Panc1 (cell line): ENCODE measurements around the gene PCDH10. TPM values are rescaled to one million over a fixed set of nuclear protein-coding genes. Genes with fewer than 3 reads are reported as not detected.
A peak's percentile ranks its signal among the peaks of the same experiment; 100 is the strongest.

Source experiments
- ATAC-seq: fragments of 200-7000 bp; cut with Tn5 transposase; 2 replicates; pipeline ENCODE4 v1.9.1; 2020; ENCODE audit warnings: mild to moderate bottlenecking, moderate library complexity
- BruUV-seq: library from RNA; stranded (reverse); fragments of 400-500 nt; replicated peaks from 2 replicates; lab custom pipeline; 2021; lab: Mats Ljungman, UMichigan
- CTCF ChIA-PET: fragments of 300-600 bp; sonication (Branson Sonifier 250); formaldehyde crosslinking; loops from one replicate; lab custom pipeline; 2022; ENCODE audit warnings: antibody characterized with exemption; lab: Charles Lee
- POLR2A ChIA-PET: fragments of 300-600 bp; sonication (Branson Sonifier 250); formaldehyde crosslinking; loops from one replicate; lab custom pipeline; 2022; ENCODE audit warnings: antibody characterized with exemption; lab: Charles Lee
- DNase-seq: peaks from one replicate; pipeline ENCODE4 v3.0.0-alpha.2; 2010; ENCODE audit warnings: low read depth, low spot score
- H3K27ac ChIP-seq: 2 replicates; pipeline ENCODE4 v1.5.1; 2011; ENCODE audit warnings: mild to moderate bottlenecking, low read length, inconsistent platforms
- H3K27me3 ChIP-seq: fragments of 200-500 bp; sonication (Bioruptor generic); 2 replicates; pipeline ENCODE4 v1.6.0; 2014; ENCODE audit warnings: low read length, inconsistent platforms; ENCODE audit not compliant: control insufficient read depth, insufficient read depth
- H3K36me3 ChIP-seq: fragments of 200-500 bp; sonication (Bioruptor generic); 2 replicates; pipeline ENCODE4 v1.5.1; 2014; ENCODE audit warnings: inconsistent platforms, mild to moderate bottlenecking, low read length, moderate library complexity; ENCODE audit not compliant: control insufficient read depth, insufficient read depth
- H3K4me1 ChIP-seq: 2 replicates; pipeline ENCODE4 v1.5.1; 2011; ENCODE audit warnings: inconsistent platforms, mild to moderate bottlenecking, low read length, moderate library complexity; ENCODE audit not compliant: control insufficient read depth, insufficient read depth
- H3K4me3 ChIP-seq, 2 experiments: 2 replicates each; pipeline ENCODE4 v1.5.1; 2011 to 2012; ENCODE audit warnings: low read depth in 2 of 2, low read length in 2 of 2, mild to moderate bottlenecking in 2 of 2, inconsistent platforms in 1 of 2, moderate library complexity in 1 of 2
- H3K9me3 ChIP-seq: fragments of 200-500 bp; sonication (Bioruptor generic); 2 replicates; pipeline ENCODE4 v1.5.1; 2014; ENCODE audit warnings: low read depth, mild to moderate bottlenecking, inconsistent platforms, low read length, moderate library complexity; ENCODE audit not compliant: control insufficient read depth, insufficient read depth
- POLR2AphosphoS5 ChIP-seq: IDR thresholded peaks from 2 replicates; pipeline ENCODE4 v1.6.1; 2012; ENCODE audit warnings: mild to moderate bottlenecking, low read depth, low read length, moderate library complexity
- TCF7L2 ChIP-seq: IDR thresholded peaks from 2 replicates; pipeline ENCODE4 v1.6.1; 2011; ENCODE audit warnings: mild to moderate bottlenecking, low read depth, low read length, inconsistent platforms
- in situ Hi-C: cut with HindIII; loops from 2 replicates; pipeline ENCODE4 v1.10.0; 2016; ENCODE audit warnings: low sequenced_read_pairs, low pct_unique_long_range_greater_than_20kb
- intact Hi-C: fragments of 100-400 bp; cut with micrococcal nuclease; formaldehyde crosslinking; loops from one replicate; pipeline ENCODE4 v1.10.0; 2022; ENCODE audit not compliant: unreplicated experiment
- total RNA-seq: library from RNA; stranded (reverse); gene quantifications from one replicate; pipeline ENCODE4 v1.2.1, GENCODE V29; 2021; ENCODE audit not compliant: unreplicated experiment
- TF ChIP-seq, protein P1 (sequence below): fragments of 450-650 bp; IDR thresholded peaks from 2 replicates; pipeline ENCODE4 v1.5.1; 2017; ENCODE audit warnings: mild to moderate bottlenecking
- TF ChIP-seq, protein P2 (sequence below), 2 experiments: IDR thresholded peaks; 2 replicates each; pipeline ENCODE4 v1.6.1; 2011 to 2012; ENCODE audit warnings: low read depth in 2 of 2, control low read depth in 1 of 2, low read length in 1 of 2, mild to moderate bottlenecking in 1 of 2, moderate library complexity in 1 of 2; ENCODE audit not compliant: insufficient read depth in 1 of 2

The PCDH10 gene
- total RNA-seq, 1 experiment from 2014 or later: not detected

DNA sequence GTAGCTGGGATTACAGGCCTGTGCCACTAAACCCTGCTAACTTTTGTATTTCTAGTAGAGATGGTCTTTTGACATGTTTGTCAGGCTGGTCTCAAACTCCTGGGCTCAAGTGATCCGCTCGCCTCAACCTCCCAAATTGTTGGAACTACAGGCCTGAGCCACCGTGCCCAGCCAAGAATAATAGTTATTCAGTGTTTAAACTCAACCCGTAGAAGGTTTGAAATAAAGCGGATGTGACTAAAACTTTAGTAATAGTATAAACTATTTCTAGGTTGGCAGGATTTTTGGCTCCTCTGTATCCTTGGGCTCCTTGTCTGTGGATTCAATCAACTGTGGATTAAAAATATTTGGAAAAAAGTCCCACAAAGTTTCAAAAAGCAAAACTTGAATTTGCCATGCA lies 37.8 kb downstream of the PCDH10 start:
- no peaks in the 10 kb centered on the region for H3K4me1 ChIP-seq
- CTCF ChIA-PET: no interaction called here
- no peak for ATAC-seq
- TF ChIP-seq POLR2AphosphoS5 (no peak), TCF7L2 (no peak)
- TF ChIP-seq, protein P1, sequence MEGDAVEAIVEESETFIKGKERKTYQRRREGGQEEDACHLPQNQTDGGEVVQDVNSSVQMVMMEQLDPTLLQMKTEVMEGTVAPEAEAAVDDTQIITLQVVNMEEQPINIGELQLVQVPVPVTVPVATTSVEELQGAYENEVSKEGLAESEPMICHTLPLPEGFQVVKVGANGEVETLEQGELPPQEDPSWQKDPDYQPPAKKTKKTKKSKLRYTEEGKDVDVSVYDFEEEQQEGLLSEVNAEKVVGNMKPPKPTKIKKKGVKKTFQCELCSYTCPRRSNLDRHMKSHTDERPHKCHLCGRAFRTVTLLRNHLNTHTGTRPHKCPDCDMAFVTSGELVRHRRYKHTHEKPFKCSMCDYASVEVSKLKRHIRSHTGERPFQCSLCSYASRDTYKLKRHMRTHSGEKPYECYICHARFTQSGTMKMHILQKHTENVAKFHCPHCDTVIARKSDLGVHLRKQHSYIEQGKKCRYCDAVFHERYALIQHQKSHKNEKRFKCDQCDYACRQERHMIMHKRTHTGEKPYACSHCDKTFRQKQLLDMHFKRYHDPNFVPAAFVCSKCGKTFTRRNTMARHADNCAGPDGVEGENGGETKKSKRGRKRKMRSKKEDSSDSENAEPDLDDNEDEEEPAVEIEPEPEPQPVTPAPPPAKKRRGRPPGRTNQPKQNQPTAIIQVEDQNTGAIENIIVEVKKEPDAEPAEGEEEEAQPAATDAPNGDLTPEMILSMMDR: no peak
- TF ChIP-seq, protein P2, sequence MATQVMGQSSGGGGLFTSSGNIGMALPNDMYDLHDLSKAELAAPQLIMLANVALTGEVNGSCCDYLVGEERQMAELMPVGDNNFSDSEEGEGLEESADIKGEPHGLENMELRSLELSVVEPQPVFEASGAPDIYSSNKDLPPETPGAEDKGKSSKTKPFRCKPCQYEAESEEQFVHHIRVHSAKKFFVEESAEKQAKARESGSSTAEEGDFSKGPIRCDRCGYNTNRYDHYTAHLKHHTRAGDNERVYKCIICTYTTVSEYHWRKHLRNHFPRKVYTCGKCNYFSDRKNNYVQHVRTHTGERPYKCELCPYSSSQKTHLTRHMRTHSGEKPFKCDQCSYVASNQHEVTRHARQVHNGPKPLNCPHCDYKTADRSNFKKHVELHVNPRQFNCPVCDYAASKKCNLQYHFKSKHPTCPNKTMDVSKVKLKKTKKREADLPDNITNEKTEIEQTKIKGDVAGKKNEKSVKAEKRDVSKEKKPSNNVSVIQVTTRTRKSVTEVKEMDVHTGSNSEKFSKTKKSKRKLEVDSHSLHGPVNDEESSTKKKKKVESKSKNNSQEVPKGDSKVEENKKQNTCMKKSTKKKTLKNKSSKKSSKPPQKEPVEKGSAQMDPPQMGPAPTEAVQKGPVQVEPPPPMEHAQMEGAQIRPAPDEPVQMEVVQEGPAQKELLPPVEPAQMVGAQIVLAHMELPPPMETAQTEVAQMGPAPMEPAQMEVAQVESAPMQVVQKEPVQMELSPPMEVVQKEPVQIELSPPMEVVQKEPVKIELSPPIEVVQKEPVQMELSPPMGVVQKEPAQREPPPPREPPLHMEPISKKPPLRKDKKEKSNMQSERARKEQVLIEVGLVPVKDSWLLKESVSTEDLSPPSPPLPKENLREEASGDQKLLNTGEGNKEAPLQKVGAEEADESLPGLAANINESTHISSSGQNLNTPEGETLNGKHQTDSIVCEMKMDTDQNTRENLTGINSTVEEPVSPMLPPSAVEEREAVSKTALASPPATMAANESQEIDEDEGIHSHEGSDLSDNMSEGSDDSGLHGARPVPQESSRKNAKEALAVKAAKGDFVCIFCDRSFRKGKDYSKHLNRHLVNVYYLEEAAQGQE (IDR thresholded peaks at IDR 0.05; ENCODE audit: insufficient read depth in 1 of 2, low read depth in 2 of 2, low read length in 1 of 2): no peak
- intact Hi-C loops (no loop called here), in situ Hi-C loops (no loop called here)
- H3K36me3 ChIP-seq: no peaks in the 10 kb centered on the region
- H3K27ac ChIP-seq: no peak overlapping the region
- H3K4me3 ChIP-seq: no peak overlapping the region
- BruUV-seq: no TSS peak
- peak; percentile 20 for DNase-seq
- H3K9me3 ChIP-seq: no peaks in the 10 kb centered on the region
- POLR2A ChIA-PET: no interaction called here
- H3K27me3 ChIP-seq: no peaks in the 10 kb centered on the region

DNA sequence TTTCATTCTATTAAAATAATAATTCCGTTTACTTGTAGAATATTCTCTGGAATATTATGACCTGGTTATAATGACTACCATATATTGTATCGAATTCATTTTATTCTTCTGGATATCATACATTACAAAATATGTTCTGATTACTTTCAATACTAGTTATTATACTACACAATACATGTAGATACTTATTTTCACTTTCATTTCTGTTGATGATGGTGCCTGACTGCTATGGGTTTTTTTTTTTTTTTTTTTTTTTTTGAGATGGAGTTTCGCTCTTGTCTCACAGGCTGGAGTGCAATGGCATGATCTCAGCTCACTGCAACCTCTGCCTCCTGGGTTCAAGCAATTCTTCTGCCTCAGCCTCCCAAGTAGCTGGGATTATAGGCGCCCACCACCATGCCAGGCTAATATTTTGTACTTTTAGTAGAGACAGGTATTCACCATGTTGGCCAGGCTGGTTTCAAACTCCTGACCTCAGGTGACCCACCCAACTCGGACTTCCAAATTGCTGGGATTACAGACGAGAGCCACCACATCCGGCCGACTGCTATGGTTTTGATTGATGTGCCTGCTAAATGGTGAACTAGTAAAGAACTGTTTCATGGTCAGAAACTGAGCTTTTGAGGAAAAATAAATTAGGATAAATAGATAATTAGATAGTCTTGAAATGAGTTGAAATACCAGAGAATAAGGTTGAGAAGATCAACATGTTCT lies 39.5 kb downstream of the PCDH10 start:
- Histone ChIP-seq H3K36me3 (no peaks in the 10 kb centered on the region), H3K4me3 (no peak overlapping the region), H3K27me3 (no peaks in the 10 kb centered on the region), H3K27ac (no peak overlapping the region), H3K4me1 (no peaks in the 10 kb centered on the region), H3K9me3 (no peaks in the 10 kb centered on the region)
- DNase-seq (no peak), ATAC-seq (no peak)
- in situ Hi-C loops (no loop called here), intact Hi-C loops (no loop called here)
- ChIA-PET POLR2A (no interaction called here), CTCF (no interaction called here)
- no TSS peak for BruUV-seq
- TF ChIP-seq POLR2AphosphoS5: no peak

DNA sequence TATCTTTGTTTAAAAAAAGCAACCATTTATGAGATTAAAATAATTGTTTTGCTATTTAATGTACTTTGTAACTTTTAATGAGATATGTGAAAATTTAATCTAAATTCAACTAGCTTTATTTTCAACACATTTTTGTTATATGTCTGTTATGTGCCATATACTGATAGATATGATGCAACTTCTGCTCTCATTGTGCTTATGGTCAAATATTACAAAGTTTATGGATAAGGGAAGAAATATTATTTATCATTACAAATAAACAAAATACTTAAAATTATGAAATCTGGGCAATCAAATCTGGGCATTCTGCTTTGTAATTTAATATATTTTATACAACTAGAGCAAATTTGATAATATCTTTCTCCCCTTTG lies 40.0 kb downstream of the PCDH10 start:
- Histone ChIP-seq H3K36me3 (no peaks in the 10 kb centered on the region), H3K4me1 (no peaks in the 10 kb centered on the region), H3K9me3 (no peaks in the 10 kb centered on the region), H3K27ac (no peak overlapping the region), H3K27me3 (no peaks in the 10 kb centered on the region), H3K4me3 (no peak overlapping the region)
- no peak for TF ChIP-seq TCF7L2
- TF ChIP-seq, protein P1: no peak
- no peak for TF ChIP-seq POLR2AphosphoS5
- no TSS peak for BruUV-seq
- ChIA-PET POLR2A (no interaction called here), CTCF (no interaction called here)
- intact Hi-C loops: no loop called here
- DNase-seq (no peak), ATAC-seq (no peak)
- in situ Hi-C loops: no loop called here
